ENCODE data around the gene ANKRD13A.

GRCh38 chr12:110029290-110029815, 30.1 kb downstream of the ANKRD13A start:
- TF ChIP-seq MAX (IDR thresholded peaks at IDR 0.05; ENCODE audit: low read depth, low read length): no peak
- no peak for TF ChIP-seq CTCF (IDR thresholded peaks at IDR 0.05; ENCODE audit: low read depth, low read length)
- TF ChIP-seq POLR2A (IDR thresholded peaks at IDR 0.05; ENCODE audit: extremely low read depth, insufficient read length): no peak
- TF ChIP-seq MYC (IDR thresholded peaks at IDR 0.05; ENCODE audit: low read depth, low read length): no peak
